Endothelial cell of umbilical vein (primary cell): ENCODE measurements around the gene FXYD7.

Source experiments
- CTCF ChIP-seq, 2 donors: IDR thresholded peaks; 1 replicate in 1 of 2; 2 replicates in 1 of 2; pipeline ENCODE4 v1.5.1; 2011; ENCODE audit warnings: low read length in 2 of 2, mild to moderate bottlenecking in 2 of 2, moderate library complexity in 2 of 2, control low read depth in 1 of 2, inconsistent platforms in 1 of 2, low read depth in 1 of 2; ENCODE audit not compliant: insufficient read depth in 1 of 2; ENCODE audit errors: extremely low read depth in 1 of 2
- EZH2 ChIP-seq: IDR thresholded peaks from 2 replicates; pipeline ENCODE4 v1.6.1; 2012; ENCODE audit warnings: borderline replicate concordance, low read depth, mild to moderate bottlenecking, moderate library complexity, low read length, inconsistent platforms; ENCODE audit not compliant: severe bottlenecking
- FOS ChIP-seq: IDR thresholded peaks from 2 replicates; pipeline ENCODE4 v1.6.1; 2011; ENCODE audit warnings: mild to moderate bottlenecking, low read length, moderate library complexity, borderline replicate concordance; ENCODE audit not compliant: insufficient read depth
- GATA2 ChIP-seq: IDR thresholded peaks from 2 replicates; pipeline ENCODE4 v1.7.0; 2011; ENCODE audit warnings: low read depth, mild to moderate bottlenecking, moderate library complexity, mixed read lengths, low read length; ENCODE audit not compliant: insufficient read length, insufficient read depth
- MAX ChIP-seq: IDR thresholded peaks from 2 replicates; pipeline ENCODE4 v1.6.1; 2011; ENCODE audit not compliant: insufficient read depth, insufficient read length
- POLR2A ChIP-seq: IDR thresholded peaks from 2 replicates; pipeline ENCODE4 v1.6.1; 2012; ENCODE audit warnings: low read depth, mild to moderate bottlenecking, control low read depth, low read length
- POLR2AphosphoS5 ChIP-seq: IDR thresholded peaks from 2 replicates; pipeline ENCODE4 v1.6.1; 2012; ENCODE audit warnings: low read depth, mild to moderate bottlenecking, control low read depth, low read length, moderate library complexity; ENCODE audit not compliant: insufficient read depth

DNA sequence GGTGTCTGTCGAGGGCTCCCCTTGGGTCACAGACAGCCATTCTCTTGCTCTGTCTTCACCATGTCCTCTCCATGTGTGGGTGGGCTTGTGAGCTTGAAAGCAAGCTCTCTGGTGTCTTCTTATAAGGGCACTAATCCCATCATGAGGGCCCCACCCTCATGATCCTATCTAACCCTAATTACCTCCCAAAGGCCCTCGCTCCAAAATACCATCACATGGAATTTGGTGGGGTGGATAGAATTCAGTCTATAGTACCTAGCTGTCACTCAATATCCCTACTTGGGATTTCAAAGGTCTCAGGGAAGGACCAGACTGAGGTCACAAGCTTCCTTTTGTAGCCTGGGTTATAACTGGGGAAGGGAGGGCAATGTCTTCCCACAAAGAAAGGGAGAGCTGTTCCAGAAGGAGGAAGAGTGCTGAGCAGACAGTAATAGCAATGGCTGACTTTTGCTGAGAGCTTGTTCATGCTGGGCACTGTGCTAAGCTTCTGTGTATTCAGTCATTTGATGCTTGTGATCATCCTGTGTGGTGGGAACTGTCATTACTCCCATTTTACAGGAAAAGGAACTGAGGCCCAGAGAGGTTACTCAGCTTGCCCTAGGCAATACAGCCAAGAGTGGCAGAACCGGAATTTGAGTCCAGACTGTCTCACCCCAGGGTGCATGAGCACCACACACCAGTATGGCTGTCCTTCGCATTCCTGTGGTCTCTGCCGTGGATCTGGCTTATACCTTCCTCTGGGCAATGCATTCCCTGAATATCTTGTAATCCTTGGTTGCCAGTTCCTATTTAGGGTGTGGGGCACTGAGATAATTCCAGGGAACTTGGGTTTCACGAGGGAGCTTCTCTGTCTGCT lies 19.6 kb downstream of the FXYD7 start:
- TF ChIP-seq EZH2 (no peak), CTCF (IDR thresholded peaks at IDR 0.05; ENCODE audit: extremely low read depth in 1 of 2, insufficient read depth in 1 of 2, low read depth in 1 of 2, low read length in 2 of 2) (no peak), GATA2 (no peak), FOS (no peak), POLR2AphosphoS5 (no peak), MAX (no peak), POLR2A (no peak)
